Mucosa of gallbladder (tissue), 1 donor: ENCODE measurements around the gene IQUB. TPM values are rescaled to one million over a fixed set of nuclear protein-coding genes. Genes with fewer than 3 reads are reported as not detected.
"Not testable (repeated sequence)": the region's sequence is repeated elsewhere in the genome, so short reads cannot be mapped to it uniquely, and the experiment has no call there.

Source experiments
- DNase-seq: peaks from one replicate; pipeline ENCODE4 v3.0.0-alpha.2; 2020; ENCODE audit warnings: low spot score
- total RNA-seq: library from RNA; stranded (reverse); gene quantifications from one replicate; pipeline ENCODE4 v1.2.1, GENCODE V29; 2021
- donor health status: DM: no; HTN: no; CAD: no.

Gene IQUB
- total RNA-seq, 1 donor from 2014 or later, result 2.9 TPM

- no peak for DNase-seq
Observed at GRCh38 chr7:123415625-123416024, 118.8 kb downstream of the IQUB start.

- DNase-seq, result peak; percentile 12
Observed at GRCh38 chr7:123410273-123410904, 124.0 kb downstream of the IQUB start.

DNA sequence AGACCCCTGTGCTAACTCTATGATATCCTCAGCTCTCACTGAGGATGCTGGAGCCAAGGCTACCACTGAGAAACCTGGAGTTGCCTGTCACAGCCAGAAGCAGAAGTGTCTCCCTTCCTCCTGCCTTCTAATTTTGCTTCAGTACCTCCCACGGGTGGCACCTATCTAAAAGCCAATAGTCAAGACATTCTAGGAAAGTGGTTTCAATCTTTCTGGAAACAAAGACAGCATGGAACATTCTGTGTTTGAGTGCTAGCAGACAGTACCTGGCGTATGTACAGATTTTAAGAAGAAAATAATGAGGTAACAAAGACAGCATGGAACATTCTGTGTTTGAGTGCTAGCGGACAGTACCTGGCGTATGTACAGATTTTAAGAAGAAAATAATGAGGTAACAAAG lies 126.4 kb downstream of the IQUB start:
- DNase-seq, result not testable (repeated sequence)

Other genes starting within 250 kb of the IQUB start
- gene NDUFA5, start 23.2 kb upstream of the IQUB start, total RNA-seq, result 95.2 TPM
- not detected for gene ASB15, start 67.2 kb upstream of the IQUB start, total RNA-seq
- not detected for gene LMOD2, start 121.3 kb upstream of the IQUB start, total RNA-seq
- gene WASL, start 214.4 kb upstream of the IQUB start, total RNA-seq, result 57.0 TPM